ENCODE measurements around the gene LRRC28. TPM values are rescaled to one million over a fixed set of nuclear protein-coding genes. Genes with fewer than 3 reads are reported as not detected.

LRRC28 gene
- total RNA-seq, 1 experiment from 2014 or later = 21.4 TPM

DNA sequence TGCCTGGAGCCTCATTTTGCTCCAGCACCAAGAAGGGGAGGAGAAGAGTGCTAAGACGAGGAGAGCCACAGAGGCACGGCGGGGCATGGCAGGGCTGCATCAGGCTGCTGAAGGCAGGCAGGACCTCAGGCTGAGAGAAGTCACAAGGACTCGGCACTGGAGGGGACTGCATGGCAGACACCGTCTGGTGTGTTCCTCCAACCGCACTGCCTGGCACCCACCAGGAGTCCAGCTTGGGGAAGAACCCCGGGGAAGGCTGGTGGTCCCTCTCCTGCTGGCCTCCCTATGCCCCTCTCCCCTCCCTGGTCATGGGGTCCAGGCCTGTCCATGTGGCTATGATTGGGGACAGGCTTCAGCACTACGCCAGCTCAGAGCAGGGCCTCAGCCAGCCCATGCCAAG is 161.3 kb downstream of the LRRC28 start (continued):
- no peak for TF ChIP-seq SIN3A (IDR thresholded peaks at IDR 0.05; ENCODE audit: low read depth)
- TF ChIP-seq TCF7L2 (IDR thresholded peaks at IDR 0.05; ENCODE audit: borderline replicate concordance, extremely low read depth, insufficient read depth, insufficient read length) = no peak
- TF ChIP-seq, protein P1, sequence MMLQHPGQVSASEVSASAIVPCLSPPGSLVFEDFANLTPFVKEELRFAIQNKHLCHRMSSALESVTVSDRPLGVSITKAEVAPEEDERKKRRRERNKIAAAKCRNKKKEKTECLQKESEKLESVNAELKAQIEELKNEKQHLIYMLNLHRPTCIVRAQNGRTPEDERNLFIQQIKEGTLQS (IDR thresholded peaks at IDR 0.05) = no peak
- TF ChIP-seq POLR2A (IDR thresholded peaks at IDR 0.05; ENCODE audit: borderline replicate concordance, extremely low read depth, insufficient read depth, insufficient read length) = no peak
- no peak for TF ChIP-seq EZH2phosphoT487 (IDR thresholded peaks at IDR 0.05; ENCODE audit: borderline replicate concordance)

DNA sequence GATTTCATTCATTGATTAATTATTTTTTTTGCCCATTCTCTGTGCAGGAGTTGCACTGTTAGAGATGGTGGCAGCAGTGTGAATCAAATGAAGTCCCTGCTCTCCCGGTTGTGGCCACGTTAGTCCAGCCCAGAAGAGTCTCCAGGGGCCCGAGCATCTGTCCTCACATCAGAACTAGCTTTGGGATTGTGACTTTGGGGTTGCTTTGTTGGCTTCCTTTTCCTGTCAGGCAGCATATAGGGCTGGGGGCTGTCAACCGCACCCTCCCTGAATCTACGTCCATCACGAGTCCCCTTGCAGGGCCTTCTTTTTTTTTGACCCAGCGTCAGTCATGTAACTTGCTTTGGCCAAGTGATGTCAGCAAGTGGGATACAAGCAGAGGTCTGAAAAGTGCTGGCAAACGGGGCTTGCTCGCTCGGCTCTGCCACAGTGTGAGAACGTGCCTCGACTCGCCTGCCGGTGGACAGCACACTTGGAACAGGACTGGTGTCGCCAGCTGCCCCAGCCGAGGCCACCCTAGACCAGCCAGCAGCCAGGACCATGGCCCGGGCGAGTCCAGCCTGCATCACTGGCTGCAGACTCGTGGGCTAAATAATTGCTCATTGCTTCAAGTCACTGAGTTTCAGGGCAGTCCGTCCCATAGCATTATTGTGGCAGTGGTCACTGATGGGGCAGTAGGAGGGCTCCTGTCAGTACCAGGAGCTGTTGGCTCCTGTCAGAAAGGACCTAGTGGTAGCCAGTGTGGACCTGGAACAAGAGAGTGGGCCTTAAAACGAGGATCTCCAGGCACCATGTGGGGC is 162.9 kb downstream of the LRRC28 start:
- DNase-seq (ENCODE audit: low read depth, low spot score) = no peak
- TF ChIP-seq CEBPB (IDR thresholded peaks at IDR 0.05; ENCODE audit: low read depth) = no peak
- no peak for TF ChIP-seq TCF7L2 (IDR thresholded peaks at IDR 0.05; ENCODE audit: borderline replicate concordance, extremely low read depth, insufficient read depth, insufficient read length)
- TF ChIP-seq, protein P2, sequence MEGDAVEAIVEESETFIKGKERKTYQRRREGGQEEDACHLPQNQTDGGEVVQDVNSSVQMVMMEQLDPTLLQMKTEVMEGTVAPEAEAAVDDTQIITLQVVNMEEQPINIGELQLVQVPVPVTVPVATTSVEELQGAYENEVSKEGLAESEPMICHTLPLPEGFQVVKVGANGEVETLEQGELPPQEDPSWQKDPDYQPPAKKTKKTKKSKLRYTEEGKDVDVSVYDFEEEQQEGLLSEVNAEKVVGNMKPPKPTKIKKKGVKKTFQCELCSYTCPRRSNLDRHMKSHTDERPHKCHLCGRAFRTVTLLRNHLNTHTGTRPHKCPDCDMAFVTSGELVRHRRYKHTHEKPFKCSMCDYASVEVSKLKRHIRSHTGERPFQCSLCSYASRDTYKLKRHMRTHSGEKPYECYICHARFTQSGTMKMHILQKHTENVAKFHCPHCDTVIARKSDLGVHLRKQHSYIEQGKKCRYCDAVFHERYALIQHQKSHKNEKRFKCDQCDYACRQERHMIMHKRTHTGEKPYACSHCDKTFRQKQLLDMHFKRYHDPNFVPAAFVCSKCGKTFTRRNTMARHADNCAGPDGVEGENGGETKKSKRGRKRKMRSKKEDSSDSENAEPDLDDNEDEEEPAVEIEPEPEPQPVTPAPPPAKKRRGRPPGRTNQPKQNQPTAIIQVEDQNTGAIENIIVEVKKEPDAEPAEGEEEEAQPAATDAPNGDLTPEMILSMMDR (IDR thresholded peaks at IDR 0.05 in 2 of 3, conservative IDR thresholded peaks at IDR 0.05 in 1 of 3; ENCODE audit: borderline replicate concordance in 1 of 3, insufficient read depth in 1 of 3, low read depth in 2 of 3, low read length in 2 of 3) = no peak
- TF ChIP-seq RAD21 (IDR thresholded peaks at IDR 0.05; ENCODE audit: low read depth) = no peak
- TF ChIP-seq ELF1 (IDR thresholded peaks at IDR 0.05; ENCODE audit: borderline replicate concordance, low read depth) = no peak
- TF ChIP-seq ZNF274 (IDR thresholded peaks at IDR 0.05; ENCODE audit: low read depth, low read length) = no peak
- no peak for TF ChIP-seq FOSL1 (IDR thresholded peaks at IDR 0.05; ENCODE audit: low read depth)
- TF ChIP-seq CBX3 (IDR thresholded peaks at IDR 0.05; ENCODE audit: low read depth) = no peak
- no peak for TF ChIP-seq SRF (IDR thresholded peaks at IDR 0.05; ENCODE audit: low read depth)
- TF ChIP-seq POLR2A (IDR thresholded peaks at IDR 0.05; ENCODE audit: borderline replicate concordance, extremely low read depth, insufficient read depth, insufficient read length) = no peak
- TF ChIP-seq ZFX (IDR thresholded peaks at IDR 0.05) = no peak
- TF ChIP-seq YY1 (IDR thresholded peaks at IDR 0.05; ENCODE audit: extremely low read depth, insufficient replicate concordance, low read depth, low read length) = no peak
- TF ChIP-seq, protein P1 (IDR thresholded peaks at IDR 0.05) = no peak
- TF ChIP-seq, protein P3, sequence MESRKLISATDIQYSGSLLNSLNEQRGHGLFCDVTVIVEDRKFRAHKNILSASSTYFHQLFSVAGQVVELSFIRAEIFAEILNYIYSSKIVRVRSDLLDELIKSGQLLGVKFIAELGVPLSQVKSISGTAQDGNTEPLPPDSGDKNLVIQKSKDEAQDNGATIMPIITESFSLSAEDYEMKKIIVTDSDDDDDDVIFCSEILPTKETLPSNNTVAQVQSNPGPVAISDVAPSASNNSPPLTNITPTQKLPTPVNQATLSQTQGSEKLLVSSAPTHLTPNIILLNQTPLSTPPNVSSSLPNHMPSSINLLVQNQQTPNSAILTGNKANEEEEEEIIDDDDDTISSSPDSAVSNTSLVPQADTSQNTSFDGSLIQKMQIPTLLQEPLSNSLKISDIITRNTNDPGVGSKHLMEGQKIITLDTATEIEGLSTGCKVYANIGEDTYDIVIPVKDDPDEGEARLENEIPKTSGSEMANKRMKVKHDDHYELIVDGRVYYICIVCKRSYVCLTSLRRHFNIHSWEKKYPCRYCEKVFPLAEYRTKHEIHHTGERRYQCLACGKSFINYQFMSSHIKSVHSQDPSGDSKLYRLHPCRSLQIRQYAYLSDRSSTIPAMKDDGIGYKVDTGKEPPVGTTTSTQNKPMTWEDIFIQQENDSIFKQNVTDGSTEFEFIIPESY (IDR thresholded peaks at IDR 0.05; ENCODE audit: extremely low read depth, insufficient replicate concordance, low read length) = no peak
- no peak for TF ChIP-seq EGR1 (IDR thresholded peaks at IDR 0.05; ENCODE audit: low read depth)
- intact Hi-C loops (cut with micrococcal nuclease) = no loop called here
- no peak overlapping the region for H3K4me2 ChIP-seq (ENCODE audit: low read length)
- no peak overlapping the region for H3K27ac ChIP-seq (ENCODE audit: low read depth, low read length)
- H3K4me1 ChIP-seq (ENCODE audit: control insufficient read depth in 1 of 2, insufficient read depth in 2 of 2, low read length in 2 of 2) = peaks cover 0 to 7% of the 10 kb centered on the region in 2 experiments; a peak in 1 of 4 replicates
- no peaks in the 10 kb centered on the region for H3K27me3 ChIP-seq (ENCODE audit: insufficient read depth, low read length)
- no peaks in the 10 kb centered on the region for H3K79me2 ChIP-seq (ENCODE audit: insufficient read depth, low read length)
- RAD21 ChIA-PET (ENCODE audit: low non-redundant PET in 1 of 2, low total read pairs in 2 of 2, uncharacterized antibody in 2 of 2, unreplicated experiment in 2 of 2) = no interaction called here
- no TSS peak for BruUV-seq (replicated peaks)
- no peak for ATAC-seq
- H2AFZ ChIP-seq (ENCODE audit: low read depth, low read length, poor library complexity, severe bottlenecking) = no peak overlapping the region
- no peaks in the 10 kb centered on the region for H3K9me3 ChIP-seq (ENCODE audit: control insufficient read depth in 1 of 2, insufficient read depth in 1 of 2, low read depth in 1 of 2, low read length in 2 of 2)
- CTCF ChIA-PET = interaction anchor here (2.4 kb wide), 1 partner anchor 290 kb away, joined by 11 read pairs; no protein-coding TSS in a partner anchor
- no peaks in the 10 kb centered on the region for H3K36me3 ChIP-seq (ENCODE audit: control insufficient read depth in 1 of 2, insufficient read depth in 2 of 2, low read length in 2 of 2)
- H3K9ac ChIP-seq (ENCODE audit: low read length) = no peak overlapping the region
- no peaks in the 10 kb centered on the region for H3K9me2 ChIP-seq (ENCODE audit: insufficient read depth)
- H3K4me3 ChIP-seq (replicated peaks in 1 of 2; ENCODE audit: low read depth in 1 of 2, low read length in 2 of 2) = no peak overlapping the region
- no peaks in the 10 kb centered on the region for H4K20me1 ChIP-seq (ENCODE audit: insufficient read depth)
- POLR2A ChIA-PET = no interaction called here

All from HCT116 (cell line).